Measurements from ENCODE around the gene CORO7. TPM values are rescaled to one million over a fixed set of nuclear protein-coding genes. Genes with fewer than 3 reads are reported as not detected.
"Not testable (repeated sequence)": the region's sequence is repeated elsewhere in the genome, so short reads cannot be mapped to it uniquely, and the experiment has no call there.

The CORO7 gene
- polyA plus RNA-seq, 3 donors: 10.1 to 23.6 (median 18.6) TPM

DNA sequence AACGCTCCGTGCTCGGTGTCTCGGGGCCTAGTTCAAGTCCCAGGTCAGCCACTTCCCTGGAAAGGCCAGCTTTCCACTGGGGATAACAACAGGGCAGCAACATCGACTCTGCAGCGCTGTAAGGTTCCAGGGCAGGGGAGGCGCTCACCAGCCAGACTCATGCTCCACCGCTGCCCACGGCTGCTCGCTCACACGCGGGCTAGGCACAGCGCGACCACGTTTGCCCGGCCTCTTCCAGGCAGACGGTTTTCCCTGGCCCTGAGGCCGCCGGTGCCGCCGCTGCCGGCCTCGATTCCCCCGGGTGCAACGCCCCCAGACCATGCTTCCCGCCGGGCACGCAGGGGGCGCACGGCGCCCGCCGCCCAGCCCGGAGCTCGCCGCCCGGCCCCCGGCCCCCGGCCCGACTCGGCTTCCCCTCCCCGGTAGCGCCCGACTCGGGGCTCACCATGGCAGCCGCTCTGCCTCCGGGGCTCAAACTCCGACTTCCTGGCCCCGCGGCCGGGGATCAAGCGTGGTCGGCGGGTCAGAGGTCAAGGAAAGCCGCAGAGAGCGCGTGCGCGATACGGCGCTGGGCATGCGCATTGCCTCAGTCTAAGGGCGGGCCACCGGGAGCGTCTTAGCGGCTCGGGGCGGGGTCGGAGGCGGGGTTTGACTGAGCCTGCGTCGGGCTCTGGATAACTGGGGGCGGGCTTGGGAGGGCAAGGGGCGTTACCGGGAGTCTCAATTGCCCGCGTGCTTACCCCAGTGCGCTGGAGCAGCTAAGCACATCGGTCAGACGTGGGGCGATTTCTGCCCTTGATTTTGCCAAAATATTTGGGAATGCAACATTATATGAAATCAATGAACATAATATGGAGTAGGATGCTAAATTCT lies 65.4 kb downstream of the CORO7 start, which contains the start of gene PAM16:
TSS of gene PAM16 (minus strand) at position 535 of the 873 bp plus-strand sequence. CDS start at position 448, 87 bp downstream.
- 0 to 1% (median 0%) methylated on average over 73 to 81 of the region's 81 CpGs for WGBS, 3 donors

DNA sequence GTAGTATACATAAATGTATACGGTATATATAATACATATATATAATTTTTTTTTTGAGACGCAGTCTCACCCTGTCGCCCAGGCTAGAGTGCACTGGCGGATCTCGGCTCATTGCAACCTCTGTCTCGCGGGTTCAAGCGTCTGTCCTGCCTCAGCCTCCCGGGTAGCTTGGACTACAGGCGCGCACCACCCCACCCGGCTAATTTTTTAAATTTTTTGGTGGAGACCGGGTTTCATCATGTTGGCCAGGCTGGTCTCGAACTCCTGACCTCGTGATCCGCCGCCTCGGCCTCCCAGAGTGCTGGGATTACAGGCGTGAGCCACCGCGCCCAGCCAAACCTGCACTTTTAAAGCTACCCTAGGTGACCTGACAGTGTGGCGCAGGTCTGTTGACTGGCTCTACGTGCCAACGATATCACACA lies 66.0 kb downstream of the CORO7 start:
- H3K27ac ChIP-seq (ENCODE audit: low read depth, low read length): no peak overlapping the region
- 31 to 33% (median 32%) methylated on average over 24 of the region's 24 CpGs for WGBS, 3 donors

More for the DNA sequence above, 65.4 kb downstream of the CORO7 start, which contains the start of gene PAM16:
- H3K27ac ChIP-seq (ENCODE audit: low read depth, low read length): no peak within 1 kb of the TSS

DNA sequence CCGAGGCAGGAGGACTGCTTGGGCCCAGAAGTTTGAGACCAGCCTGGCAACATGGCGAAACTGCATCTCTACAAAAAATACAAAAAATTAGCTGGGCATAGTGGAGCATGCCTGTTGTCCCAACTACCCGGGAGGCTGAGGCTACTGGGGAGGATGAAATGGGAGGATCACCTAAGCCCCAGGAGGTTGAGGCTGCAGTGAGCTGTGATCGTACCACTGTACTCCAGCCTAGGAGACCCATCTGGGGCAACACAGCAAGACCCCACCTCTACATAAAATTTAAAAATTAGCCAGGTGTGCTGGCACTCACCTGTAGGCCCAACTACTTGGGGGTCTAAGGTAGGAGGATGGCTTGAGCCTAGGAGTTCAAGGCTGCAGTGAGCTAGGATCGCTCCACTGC lies 67.1 kb downstream of the CORO7 start:
- no peak overlapping the region for H3K27ac ChIP-seq (ENCODE audit: low read depth, low read length)
- WGBS, 3 donors: 94 to 100% (median 98%) methylated on average over 5 of the region's 5 CpGs

DNA sequence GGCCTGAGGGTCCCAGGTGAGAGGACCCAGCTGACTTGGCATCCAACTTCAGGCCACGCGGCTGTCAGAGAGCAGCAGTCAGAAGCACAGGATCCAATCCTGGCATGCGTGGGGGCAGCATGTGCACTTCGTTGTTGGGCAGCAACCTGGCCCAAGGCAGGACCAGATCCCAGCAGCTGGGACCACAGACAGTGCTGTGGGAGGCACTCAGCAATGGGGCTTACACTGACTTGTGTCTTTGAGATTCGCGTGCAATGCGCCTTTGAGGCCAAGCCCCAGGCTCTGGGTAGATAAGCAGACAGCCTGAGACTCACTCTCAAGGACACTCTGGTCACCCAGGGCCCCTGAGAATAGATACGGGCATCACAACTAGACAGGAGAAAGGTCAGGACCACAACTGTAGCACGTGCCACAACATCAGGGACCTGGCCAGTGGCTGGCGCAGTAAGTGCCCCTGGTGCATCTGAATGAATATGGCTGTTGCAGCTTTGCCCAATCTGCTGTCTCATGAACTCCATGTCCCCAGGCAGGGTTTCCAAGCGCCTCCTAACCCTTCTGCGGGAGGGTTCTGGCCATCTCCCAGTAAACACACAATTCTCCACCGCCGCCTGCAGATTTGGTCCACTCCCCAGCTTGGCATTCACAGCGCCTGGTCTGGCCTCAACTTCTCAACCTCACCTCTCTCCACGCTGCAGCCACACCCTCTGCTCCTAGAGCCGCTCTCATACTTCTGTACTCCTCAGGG lies 68.5 kb downstream of the CORO7 start:
- WGBS, 3 donors: 60 to 75% (median 70%) methylated on average over 17 of the region's 17 CpGs
- no peak overlapping the region for H3K27ac ChIP-seq (ENCODE audit: low read depth, low read length)

GRCh38 chr16:4347010-4347409 lies 69.4 kb downstream of the CORO7 start:
- H3K27ac ChIP-seq (ENCODE audit: low read depth, low read length): no peak overlapping the region
- WGBS, 3 donors: 44 to 88% (median 52%) methylated on average over 8 of the region's 8 CpGs

DNA sequence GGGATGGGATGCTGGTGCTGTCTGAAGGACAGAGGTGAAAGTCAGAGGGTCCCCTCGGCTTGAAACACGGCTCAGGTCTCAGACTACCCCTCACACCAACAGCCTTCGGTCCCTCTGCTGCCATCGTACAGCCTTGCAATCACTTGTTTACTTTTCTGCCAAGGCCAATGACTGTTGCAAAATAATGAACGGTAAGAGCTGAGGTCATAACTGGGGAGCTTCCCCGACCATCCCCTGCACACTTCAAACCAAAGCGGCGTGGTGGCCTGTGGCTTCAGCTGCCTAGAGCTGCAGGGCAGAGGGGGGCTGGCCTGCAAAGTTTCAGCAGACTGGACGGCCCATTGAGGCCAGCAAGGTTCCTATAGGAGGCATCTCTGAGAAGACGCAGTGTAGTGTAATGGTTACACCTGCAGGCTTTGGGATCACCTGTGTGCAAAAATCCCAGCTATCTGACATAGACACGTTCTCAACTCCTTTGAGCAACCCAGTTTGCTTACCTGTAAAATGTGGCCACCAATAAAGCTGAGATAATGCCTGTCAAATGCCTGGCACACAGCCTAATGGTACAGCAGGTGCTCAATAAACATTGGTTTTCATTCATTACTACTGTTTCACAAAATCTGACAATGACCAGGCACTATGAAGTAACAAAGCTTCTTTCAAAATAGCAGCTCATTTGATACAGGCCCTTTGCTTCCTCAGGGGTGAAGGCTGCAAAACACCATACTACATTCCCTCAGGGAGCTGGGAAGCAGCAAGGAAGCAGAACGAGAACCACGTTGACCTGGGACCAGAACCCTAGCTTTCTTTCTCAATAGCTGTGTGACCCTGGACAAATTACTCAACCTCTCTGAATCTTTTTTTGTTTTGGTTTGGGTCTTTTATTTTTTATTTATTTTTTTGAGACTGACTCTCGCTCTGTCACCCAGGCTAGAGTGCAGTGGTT lies 70.3 kb downstream of the CORO7 start:
- no peak overlapping the region for H3K27ac ChIP-seq (ENCODE audit: low read depth, low read length)
- WGBS, 3 donors: 45 to 51% (median 47%) methylated on average over 14 of the region's 14 CpGs

- 40 to 81% (median 80%) methylated on average over 26 of the region's 26 CpGs for WGBS, 3 donors
Measured at GRCh38 chr16:4344983-4345835, 71.2 kb downstream of the CORO7 start.

GRCh38 chr16:4344300-4344982 lies 72.0 kb downstream of the CORO7 start:
- not testable (repeated sequence) for H3K27ac ChIP-seq (ENCODE audit: low read depth, low read length)
- WGBS, 3 donors: 42 to 50% (median 48%) methylated on average over 8 to 9 of the region's 10 CpGs

More at GRCh38 chr16:4344983-4345835, 71.2 kb downstream of the CORO7 start:
- no peak overlapping the region for H3K27ac ChIP-seq (ENCODE audit: low read depth, low read length)

- no peak overlapping the region for H3K27ac ChIP-seq (ENCODE audit: low read depth, low read length)
- WGBS, 3 donors: 86 to 90% (median 88%) methylated on average over 21 of the region's 21 CpGs
Measured at GRCh38 chr16:4342866-4343744, 73.3 kb downstream of the CORO7 start.

GRCh38 chr16:4341250-4341649 lies 75.1 kb downstream of the CORO7 start:
- 92 to 94% (median 94%) methylated on average over 13 of the region's 13 CpGs for WGBS, 3 donors
- no peak overlapping the region for H3K27ac ChIP-seq (ENCODE audit: low read depth, low read length)

- WGBS, 3 donors: 79 to 85% (median 85%) methylated on average over 5 to 6 of the region's 6 CpGs
Measured at GRCh38 chr16:4340443-4340842, 76.0 kb downstream of the CORO7 start.

GRCh38 chr16:4339909-4340308 lies 76.5 kb downstream of the CORO7 start:
- 41 to 57% (median 47%) methylated on average over 14 of the region's 14 CpGs for WGBS, 3 donors
- no peak overlapping the region for H3K27ac ChIP-seq (ENCODE audit: low read depth, low read length)

More at GRCh38 chr16:4340443-4340842, 76.0 kb downstream of the CORO7 start:
- H3K27ac ChIP-seq (ENCODE audit: low read depth, low read length): no peak overlapping the region

GRCh38 chr16:4339455-4339854 lies 76.9 kb downstream of the CORO7 start:
- no peak overlapping the region for H3K27ac ChIP-seq (ENCODE audit: low read depth, low read length)
- 78 to 82% (median 81%) methylated on average over 10 of the region's 10 CpGs for WGBS, 3 donors

GRCh38 chr16:4338712-4339299 lies 77.6 kb downstream of the CORO7 start:
- 72 to 86% (median 82%) methylated on average over 8 to 10 of the region's 10 CpGs for WGBS, 3 donors
- H3K27ac ChIP-seq (ENCODE audit: low read depth, low read length): no peak overlapping the region

- 85 to 91% (median 86%) methylated on average over 12 of the region's 12 CpGs for WGBS, 3 donors
- no peak overlapping the region for H3K27ac ChIP-seq (ENCODE audit: low read depth, low read length)
Measured at GRCh38 chr16:4338125-4338582, 78.2 kb downstream of the CORO7 start.

Data from adipose tissue (tissue), 3 donors.